Ascending aorta (tissue), 2 donors: ENCODE results near the gene NID1. TPM values are rescaled to one million over a fixed set of nuclear protein-coding genes. Genes with fewer than 3 reads are reported as not detected.
"Not testable (repeated sequence)": the region's sequence is repeated elsewhere in the genome, so short reads cannot be mapped to it uniquely, and the experiment has no call there.

Experiments
- DNase-seq, 2 donors: peaks; one replicate each; pipeline ENCODE4 v3.0.0-alpha.2; 2019; ENCODE audit warnings: low spot score in 2 of 2
- H3K27ac ChIP-seq, 2 donors: fragments of 200-600 bp; sonication (generic); one replicate each; pipeline ENCODE4 v1.5.1; 2016 to 2017; ENCODE audit warnings: mild to moderate bottlenecking in 1 of 2
- H3K27me3 ChIP-seq: fragments of 200-600 bp; sonication (generic); one replicate; pipeline ENCODE4 v1.5.1; 2017
- H3K36me3 ChIP-seq, 2 donors: fragments of 200-600 bp; sonication (generic); one replicate each; pipeline ENCODE4 v1.5.1; 2016
- H3K4me1 ChIP-seq, 2 donors: fragments of 200-600 bp; sonication (generic); one replicate each; pipeline ENCODE4 v1.5.1; 2016 to 2017; ENCODE audit warnings: mild to moderate bottlenecking in 1 of 2
- H3K4me3 ChIP-seq, 2 donors: fragments of 200-600 bp; sonication (generic); one replicate each; pipeline ENCODE4 v1.5.1; 2016 to 2017; ENCODE audit warnings: mild to moderate bottlenecking in 1 of 2
- H3K9me3 ChIP-seq, 2 donors: fragments of 200-600 bp; sonication (generic); one replicate each; pipeline ENCODE4 v1.5.1; 2016
- CTCF ChIP-seq, 3 experiments: fragments of 200-600 bp in 2 of 3; fragments of 450-650 bp in 1 of 3; sonication (generic) in 2 of 3; IDR thresholded peaks; one replicate each; pipeline ENCODE4 v1.5.1; 2016 to 2019; ENCODE audit warnings: antibody characterized with exemption in 3 of 3, mild to moderate bottlenecking in 1 of 3, moderate library complexity in 1 of 3
- intact Hi-C: fragments of 100-400 bp; cut with DNase I; formaldehyde crosslinking; loops from one replicate; pipeline ENCODE4 v1.15.1; 2023
- total RNA-seq: library from RNA; depleted of rRNA; stranded (reverse); fragments of >200 nt; gene quantifications from one replicate; pipeline ENCODE4 v1.1.0, GENCODE V29; 2016

The NID1 gene
- total RNA-seq, 1 donor from 2014 or later = 172 TPM

GRCh38 chr1:236010443-236010842 is 54.4 kb downstream of the NID1 start:
- H3K27ac ChIP-seq = peak overlapping the region; percentile 29 to 56
- TF ChIP-seq CTCF (IDR thresholded peaks at IDR 0.05) = no peak
- H3K4me3 ChIP-seq = no peak overlapping the region
- H3K27me3 ChIP-seq = no peaks in the 10 kb centered on the region
- H3K36me3 ChIP-seq = peaks cover 16 to 47% of the 10 kb centered on the region in 2 donors
- no peaks in the 10 kb centered on the region for H3K9me3 ChIP-seq
- intact Hi-C loops = no loop called here
- peak in 1 of 2 donors; percentile 35 for DNase-seq
- H3K4me1 ChIP-seq = no peaks in the 10 kb centered on the region

GRCh38 chr1:236009857-236010256 is 55.0 kb downstream of the NID1 start:
- Histone ChIP-seq H3K4me3 (no peak overlapping the region), H3K4me1 (no peaks in the 10 kb centered on the region), H3K27ac (peak overlapping the region in 1 of 2 donors; percentile 56), H3K9me3 (no peaks in the 10 kb centered on the region), H3K27me3 (no peaks in the 10 kb centered on the region), H3K36me3 (peaks cover 16 to 43% of the 10 kb centered on the region in 2 donors)
- no peak for DNase-seq
- intact Hi-C loops = no loop called here
- TF ChIP-seq CTCF (IDR thresholded peaks at IDR 0.05) = no peak

GRCh38 chr1:236009191-236009590 is 55.7 kb downstream of the NID1 start:
- DNase-seq = peak in 1 of 2 donors; percentile 16
- no peaks in the 10 kb centered on the region for H3K9me3 ChIP-seq
- H3K27me3 ChIP-seq = no peaks in the 10 kb centered on the region
- H3K27ac ChIP-seq = peak overlapping the region in 1 of 2 donors; percentile 59
- intact Hi-C loops = no loop called here
- H3K36me3 ChIP-seq = peaks cover 16 to 39% of the 10 kb centered on the region in 2 donors
- H3K4me3 ChIP-seq = no peak overlapping the region
- no peaks in the 10 kb centered on the region for H3K4me1 ChIP-seq
- no peak for TF ChIP-seq CTCF (IDR thresholded peaks at IDR 0.05)

- no peak overlapping the region for H3K4me3 ChIP-seq
- no peak overlapping the region for H3K27ac ChIP-seq
- DNase-seq = no peak
- intact Hi-C loops = no loop called here
- no peaks in the 10 kb centered on the region for H3K27me3 ChIP-seq
- no peak for TF ChIP-seq CTCF (IDR thresholded peaks at IDR 0.05)
- no peaks in the 10 kb centered on the region for H3K9me3 ChIP-seq
- H3K36me3 ChIP-seq = peaks cover 10 to 37% of the 10 kb centered on the region in 2 donors
- no peaks in the 10 kb centered on the region for H3K4me1 ChIP-seq
Measured at GRCh38 chr1:236007781-236008180, 57.1 kb downstream of the NID1 start.

GRCh38 chr1:236003058-236003457 is 61.8 kb downstream of the NID1 start:
- H3K9me3 ChIP-seq, intact Hi-C loops, H3K4me3 ChIP-seq, H3K27me3 ChIP-seq, DNase-seq, H3K27ac ChIP-seq, H3K4me1 ChIP-seq: not testable (repeated sequence)
- peaks cover 3 to 24% of the 10 kb centered on the region in 2 donors for H3K36me3 ChIP-seq

GRCh38 chr1:236002572-236002971 is 62.3 kb downstream of the NID1 start:
- H3K4me3 ChIP-seq = no peak overlapping the region
- H3K36me3 ChIP-seq = peaks cover 3 to 29% of the 10 kb centered on the region in 2 donors
- no peaks in the 10 kb centered on the region for H3K4me1 ChIP-seq
- no peak for DNase-seq
- H3K27me3 ChIP-seq = no peaks in the 10 kb centered on the region
- no peaks in the 10 kb centered on the region for H3K9me3 ChIP-seq
- H3K27ac ChIP-seq = peak overlapping the region in 1 of 2 donors; percentile 20
- intact Hi-C loops = no loop called here
- no peak for TF ChIP-seq CTCF (IDR thresholded peaks at IDR 0.05)
